HCT116 (cell line): ENCODE results near the gene ENPP3. TPM values are rescaled to one million over a fixed set of nuclear protein-coding genes. Genes with fewer than 3 reads are reported as not detected.

Experiments used
- ATAC-seq: fragments of 200-7000 bp; cut with Tn5 transposase; 2 replicates; pipeline ENCODE4 v1.9.1; 2020; ENCODE audit warnings: mild to moderate bottlenecking, moderate library complexity
- BruUV-seq: library from RNA; stranded (reverse); fragments of 400-500 nt; replicated peaks from 2 replicates; lab custom pipeline; 2021; lab: Mats Ljungman, UMichigan
- CTCF ChIA-PET: fragments of 300-600 bp; sonication (Branson Sonifier 250); formaldehyde crosslinking; loops from one replicate; lab custom pipeline; 2021; ENCODE audit warnings: antibody characterized with exemption; lab: Charles Lee
- POLR2A ChIA-PET: fragments of 300-600, 350-600 bp; sonication (Branson Sonifier 250); formaldehyde crosslinking; loops from one replicate; lab custom pipeline; 2021; ENCODE audit warnings: antibody characterized with exemption; lab: Charles Lee
- RAD21 ChIA-PET, 2 experiments: fragments of 300-600 bp; sonication (Branson Sonifier 250); formaldehyde crosslinking; loops; one replicate each; lab custom pipeline; 2023; ENCODE audit warnings: low total read pairs in 2 of 2; ENCODE audit not compliant: uncharacterized antibody in 2 of 2, unreplicated experiment in 2 of 2, low non-redundant PET in 1 of 2; lab: Charles Lee
- DNase-seq: peaks from one replicate; pipeline ENCODE4 v3.0.0-alpha.2; 2010; ENCODE audit warnings: low read depth, low spot score
- H2AFZ ChIP-seq: fragments of 200-600 bp; shearing (Covaris generic), sonication (generic); 2 replicates; pipeline ENCODE4 v1.6.1; 2017; ENCODE audit warnings: low read depth, mixed run types, mixed read lengths, antibody characterized with exemption, low read length; ENCODE audit not compliant: poor library complexity, severe bottlenecking
- H3K27ac ChIP-seq: 2 replicates; pipeline ENCODE4 v1.5.1; 2012; ENCODE audit warnings: low read depth, low read length
- H3K27me3 ChIP-seq: fragments of 200-600 bp; sonication (generic); 2 replicates; pipeline ENCODE4 v1.6.1; 2016; ENCODE audit warnings: mixed run types, low read length, mixed read lengths; ENCODE audit not compliant: insufficient read depth
- H3K36me3 ChIP-seq, 2 experiments: fragments of 200-500 bp in 1 of 2; fragments of 200-600 bp in 1 of 2; sonication (Bioruptor generic) in 1 of 2; sonication (generic) in 1 of 2; 2 replicates each; pipeline versions ENCODE4 v1.5.1 to v1.6.1; 2014 to 2016; ENCODE audit warnings: low read length in 2 of 2, inconsistent platforms in 1 of 2, mixed read lengths in 1 of 2, mixed run types in 1 of 2; ENCODE audit not compliant: insufficient read depth in 2 of 2, control insufficient read depth in 1 of 2
- H3K4me1 ChIP-seq, 2 experiments: fragments of 200-600 bp in 1 of 2; sonication (generic) in 1 of 2; 2 replicates each; pipeline versions ENCODE4 v1.5.1 to v1.6.1; 2012 to 2017; ENCODE audit warnings: low read length in 2 of 2, inconsistent platforms in 1 of 2, mild to moderate bottlenecking in 1 of 2, mixed read lengths in 1 of 2, mixed run types in 1 of 2, moderate library complexity in 1 of 2; ENCODE audit not compliant: insufficient read depth in 2 of 2, control insufficient read depth in 1 of 2
- H3K4me2 ChIP-seq: fragments of 200-600 bp; sonication (generic); 2 replicates; pipeline ENCODE4 v1.6.1; 2017; ENCODE audit warnings: mixed run types, low read length, mixed read lengths
- H3K4me3 ChIP-seq, 2 experiments: fragments of 200-600 bp in 1 of 2; sonication (generic) in 1 of 2; replicated peaks in 1 of 2; 2 replicates each; pipeline ENCODE4 v1.5.1; 2011 to 2016; ENCODE audit warnings: low read length in 2 of 2, control low read depth in 1 of 2, low read depth in 1 of 2, mild to moderate bottlenecking in 1 of 2, mixed read lengths in 1 of 2, mixed run types in 1 of 2
- H3K79me2 ChIP-seq: fragments of 200-600 bp; sonication (generic); 2 replicates; pipeline ENCODE4 v1.6.1; 2017; ENCODE audit warnings: mild to moderate bottlenecking, mixed run types, low read length, moderate library complexity, mixed read lengths; ENCODE audit not compliant: insufficient read depth
- H3K9ac ChIP-seq: fragments of 200-600 bp; sonication (generic); 2 replicates; pipeline ENCODE4 v1.6.1; 2016; ENCODE audit warnings: low read length, mixed read lengths
- H3K9me2 ChIP-seq: fragments of 200-600 bp; sonication (generic), shearing (Covaris generic); 2 replicates; pipeline ENCODE4 v1.6.1; 2017; ENCODE audit warnings: mixed run types, mild to moderate bottlenecking, moderate library complexity; ENCODE audit not compliant: insufficient read depth
- H3K9me3 ChIP-seq, 2 experiments: fragments of 200-500 bp in 1 of 2; fragments of 200-600 bp in 1 of 2; sonication (Bioruptor generic) in 1 of 2; sonication (generic) in 1 of 2; 2 replicates each; pipeline ENCODE4 v1.6.1; 2014 to 2017; ENCODE audit warnings: low read length in 2 of 2, mixed read lengths in 2 of 2, inconsistent platforms in 1 of 2, low read depth in 1 of 2, mild to moderate bottlenecking in 1 of 2, mixed run types in 1 of 2, moderate library complexity in 1 of 2; ENCODE audit not compliant: control insufficient read depth in 1 of 2, insufficient read depth in 1 of 2
- H4K20me1 ChIP-seq: fragments of 200-600 bp; sonication (generic), shearing (Covaris generic); 2 replicates; pipeline ENCODE4 v1.6.1; 2017; ENCODE audit warnings: mixed run types, mild to moderate bottlenecking, moderate library complexity; ENCODE audit not compliant: insufficient read depth
- CTCF ChIP-seq, 3 experiments: fragments of 200-600 bp in 1 of 3; sonication (generic) in 1 of 3; IDR thresholded peaks in 2 of 3; conservative IDR thresholded peaks in 1 of 3; 2 replicates each; pipeline ENCODE4 v1.5.1; 2012 to 2017; ENCODE audit warnings: low read depth in 2 of 3, low read length in 2 of 3, antibody characterized with exemption in 1 of 3, borderline replicate concordance in 1 of 3, control low read depth in 1 of 3, mild to moderate bottlenecking in 1 of 3, mixed read lengths in 1 of 3, mixed run types in 1 of 3, moderate library complexity in 1 of 3; ENCODE audit not compliant: insufficient read depth in 1 of 3
- EGR1 ChIP-seq: IDR thresholded peaks from 2 replicates; pipeline ENCODE4 v1.6.1; 2012; ENCODE audit warnings: low read depth
- EZH2 ChIP-seq: fragments of 200-600 bp; sonication (generic); IDR thresholded peaks from 2 replicates; pipeline ENCODE4 v1.6.1; 2017; ENCODE audit warnings: antibody characterized with exemption, mixed run types
- JUND ChIP-seq: IDR thresholded peaks from 2 replicates; pipeline ENCODE4 v1.6.1; 2012
- MAX ChIP-seq: IDR thresholded peaks from 2 replicates; pipeline ENCODE4 v1.6.1; 2012
- REST ChIP-seq: IDR thresholded peaks from 2 replicates; pipeline ENCODE4 v1.6.1; 2012; ENCODE audit warnings: low read depth
- SIN3A ChIP-seq: IDR thresholded peaks from 2 replicates; pipeline ENCODE4 v1.6.1; 2012; ENCODE audit warnings: low read depth
- ZBTB33 ChIP-seq: IDR thresholded peaks from 2 replicates; pipeline ENCODE4 v1.6.1; 2011; ENCODE audit warnings: mild to moderate bottlenecking, low read length, moderate library complexity; ENCODE audit not compliant: insufficient replicate concordance; ENCODE audit errors: extremely low read depth
- ZFX ChIP-seq: fragments of 450-650 bp; IDR thresholded peaks from 2 replicates; pipeline ENCODE4 v1.6.1; 2017
- ZNF274 ChIP-seq: fragments of 200-500 bp; sonication (Bioruptor generic); IDR thresholded peaks from 2 replicates; pipeline ENCODE4 v1.6.1; 2014; ENCODE audit warnings: mild to moderate bottlenecking, low read depth, low read length, inconsistent platforms
- intact Hi-C: fragments of 100-400 bp; cut with micrococcal nuclease; formaldehyde crosslinking; loops from 2 replicates; pipeline ENCODE4 v1.10.0; 2022
- total RNA-seq: library from RNA; stranded (reverse); gene quantifications from one replicate; pipeline ENCODE4 v1.2.1, GENCODE V29; 2021; ENCODE audit not compliant: unreplicated experiment

ENPP3 gene
- total RNA-seq, 1 experiment from 2014 or later: 0.15 TPM

- intact Hi-C loops: no loop called here
- H2AFZ ChIP-seq: no peak overlapping the region
- no peak for ATAC-seq
- ChIA-PET CTCF (no interaction called here), POLR2A (no interaction called here), RAD21 (no interaction called here)
- H3K9me3 ChIP-seq: no peaks in the 10 kb centered on the region
- no peak for DNase-seq
- no peak overlapping the region for H3K4me2 ChIP-seq
- no peaks in the 10 kb centered on the region for H3K4me1 ChIP-seq
- no peaks in the 10 kb centered on the region for H3K36me3 ChIP-seq
- H4K20me1 ChIP-seq: no peaks in the 10 kb centered on the region
- no peak overlapping the region for H3K4me3 ChIP-seq
- H3K79me2 ChIP-seq: no peaks in the 10 kb centered on the region
- no peak overlapping the region for H3K9ac ChIP-seq
- no peak overlapping the region for H3K27ac ChIP-seq
- no peaks in the 10 kb centered on the region for H3K9me2 ChIP-seq
- no TSS peak for BruUV-seq
- TF ChIP-seq MAX (no peak), SIN3A (no peak), EZH2 (no peak), EGR1 (no peak), ZNF274 (no peak), REST (no peak), CTCF (IDR thresholded peaks at IDR 0.05 in 2 of 3, conservative IDR thresholded peaks at IDR 0.05 in 1 of 3; ENCODE audit: borderline replicate concordance in 1 of 3, insufficient read depth in 1 of 3, low read depth in 2 of 3, low read length in 2 of 3) (no peak), JUND (no peak), ZFX (no peak), ZBTB33 (no peak)
- no peaks in the 10 kb centered on the region for H3K27me3 ChIP-seq
Measured at GRCh38 chr6:131758920-131759319, 121.8 kb downstream of the ENPP3 start.
